HEK293 (cell line): ENCODE measurements around the gene PTGES3L.

ENCODE experiments used
- BCL11A ChIP-seq: fragments of 450-650 bp; formaldehyde crosslinking; IDR thresholded peaks from 2 replicates; pipeline ENCODE4 v1.5.1; 2016; ENCODE audit warnings: low read depth, missing biosample characterization, missing genetic modification characterization
- BCL11B ChIP-seq: fragments of 450-650 bp; formaldehyde crosslinking; IDR thresholded peaks from 2 replicates; pipeline ENCODE4 v1.5.1; 2016; ENCODE audit warnings: low read depth, missing biosample characterization, missing genetic modification characterization
- GFI1B ChIP-seq: fragments of 450-650 bp; formaldehyde crosslinking; IDR thresholded peaks from 2 replicates; pipeline ENCODE4 v1.5.1; 2016; ENCODE audit warnings: missing biosample characterization, missing genetic modification characterization
- GLIS1 ChIP-seq: fragments of 450-650 bp; formaldehyde crosslinking; IDR thresholded peaks from 2 replicates; pipeline ENCODE4 v1.5.1; 2016; ENCODE audit warnings: missing biosample characterization, missing genetic modification characterization
- GLIS2 ChIP-seq: fragments of 450-650 bp; formaldehyde crosslinking; IDR thresholded peaks from 2 replicates; pipeline ENCODE4 v1.5.1; 2016; ENCODE audit warnings: missing biosample characterization, missing genetic modification characterization
- OSR2 ChIP-seq: fragments of 450-650 bp; formaldehyde crosslinking; IDR thresholded peaks from 2 replicates; pipeline ENCODE4 v1.5.1; 2016; ENCODE audit warnings: missing biosample characterization, missing genetic modification characterization
- TSHZ1 ChIP-seq: fragments of 450-650 bp; formaldehyde crosslinking; IDR thresholded peaks from 2 replicates; pipeline ENCODE4 v1.5.1; 2016; ENCODE audit warnings: missing biosample characterization, missing genetic modification characterization, borderline replicate concordance
- ZBTB44 ChIP-seq: fragments of 450-650 bp; IDR thresholded peaks from 2 replicates; pipeline ENCODE4 v1.5.1; 2018; ENCODE audit warnings: missing biosample characterization, mild to moderate bottlenecking, missing genetic modification characterization
- ZBTB6 ChIP-seq: fragments of 450-650 bp; formaldehyde crosslinking; IDR thresholded peaks from 2 replicates; pipeline ENCODE4 v1.5.1; 2017; ENCODE audit warnings: missing biosample characterization, missing genetic modification characterization
- ZBTB7A ChIP-seq: fragments of 450-650 bp; formaldehyde crosslinking; IDR thresholded peaks from 2 replicates; pipeline ENCODE4 v1.5.1; 2016; ENCODE audit warnings: low read depth, missing biosample characterization, missing genetic modification characterization
- ZEB2 ChIP-seq: fragments of 450-650 bp; formaldehyde crosslinking; IDR thresholded peaks from 2 replicates; pipeline ENCODE4 v1.5.1; 2016; ENCODE audit warnings: missing biosample characterization, missing genetic modification characterization
- ZNF148 ChIP-seq: fragments of 450-650 bp; formaldehyde crosslinking; IDR thresholded peaks from 2 replicates; pipeline ENCODE4 v1.5.0; 2017; ENCODE audit warnings: missing biosample characterization, missing genetic modification characterization, borderline replicate concordance
- ZNF155 ChIP-seq: fragments of 450-650 bp; formaldehyde crosslinking; IDR thresholded peaks from 2 replicates; pipeline ENCODE4 v1.5.1; 2016; ENCODE audit warnings: missing biosample characterization, missing genetic modification characterization
- ZNF16 ChIP-seq: fragments of 450-650 bp; formaldehyde crosslinking; IDR thresholded peaks from 2 replicates; pipeline ENCODE4 v1.5.1; 2016; ENCODE audit warnings: low read depth, missing biosample characterization, missing genetic modification characterization
- ZNF174 ChIP-seq: fragments of 450-650 bp; formaldehyde crosslinking; IDR thresholded peaks from 2 replicates; pipeline ENCODE4 v1.5.0; 2017; ENCODE audit warnings: missing biosample characterization, mild to moderate bottlenecking, missing genetic modification characterization
- ZNF19 ChIP-seq: fragments of 450-650 bp; formaldehyde crosslinking; IDR thresholded peaks from 2 replicates; pipeline ENCODE4; 2016; ENCODE audit warnings: missing biosample characterization, missing genetic modification characterization, low read depth
- ZNF23 ChIP-seq: fragments of 450-650 bp; formaldehyde crosslinking; IDR thresholded peaks from 2 replicates; pipeline ENCODE4 v1.5.1; 2016; ENCODE audit warnings: missing biosample characterization, missing genetic modification characterization, borderline replicate concordance
- ZNF24 ChIP-seq: fragments of 450-650 bp; formaldehyde crosslinking; IDR thresholded peaks from 2 replicates; pipeline ENCODE4 v1.5.1; 2016; ENCODE audit warnings: missing biosample characterization, missing genetic modification characterization
- ZNF501 ChIP-seq: fragments of 450-650 bp; formaldehyde crosslinking; IDR thresholded peaks from 2 replicates; pipeline ENCODE4 v1.5.1; 2016; ENCODE audit warnings: missing biosample characterization, missing genetic modification characterization
- ZNF529 ChIP-seq: fragments of 450-650 bp; formaldehyde crosslinking; IDR thresholded peaks from 2 replicates; pipeline ENCODE4 v1.5.1; 2017; ENCODE audit warnings: missing genetic modification characterization, missing biosample characterization; ENCODE audit not compliant: insufficient replicate concordance
- ZNF560 ChIP-seq: fragments of 450-650 bp; formaldehyde crosslinking; IDR thresholded peaks from 2 replicates; pipeline ENCODE4 v1.5.1; 2017; ENCODE audit warnings: missing biosample characterization, missing genetic modification characterization, borderline replicate concordance
- ZNF596 ChIP-seq: fragments of 450-650 bp; IDR thresholded peaks from 2 replicates; pipeline ENCODE4 v1.5.0; 2018; ENCODE audit warnings: missing biosample characterization, mild to moderate bottlenecking, missing genetic modification characterization, moderate library complexity
- ZNF624 ChIP-seq: fragments of 450-650 bp; formaldehyde crosslinking; IDR thresholded peaks from 2 replicates; pipeline ENCODE4 v1.5.1; 2017; ENCODE audit warnings: missing biosample characterization, missing genetic modification characterization
- ZNF626 ChIP-seq: fragments of 450-650 bp; sonication (Bioruptor Pico); formaldehyde crosslinking; IDR thresholded peaks from 2 replicates; pipeline ENCODE4 v1.5.1; 2018; ENCODE audit warnings: missing biosample characterization, missing genetic modification characterization, inconsistent platforms
- ZNF670 ChIP-seq: fragments of 450-650 bp; formaldehyde crosslinking; IDR thresholded peaks from 2 replicates; pipeline ENCODE4 v1.5.1; 2016; ENCODE audit warnings: missing biosample characterization, missing genetic modification characterization, low read depth
- ZNF692 ChIP-seq: fragments of 450-650 bp; formaldehyde crosslinking; IDR thresholded peaks from 2 replicates; pipeline ENCODE4 v1.5.1; 2016; ENCODE audit warnings: missing biosample characterization, missing genetic modification characterization
- ZSCAN18 ChIP-seq: fragments of 450-650 bp; formaldehyde crosslinking; IDR thresholded peaks from 2 replicates; pipeline ENCODE4 v1.5.1; 2016; ENCODE audit warnings: missing biosample characterization, missing genetic modification characterization

The PTGES3L gene

GRCh38 chr17:43024407-43025289 lies 44.8 kb upstream of the PTGES3L start, which contains the start of gene RND2 (continued):
- TF ChIP-seq ZNF148 (tag by site-specific recombination) (no peak), ZNF155 (tag by site-specific recombination) (no peak), GLIS1 (tag by site-specific recombination) (peak; percentile 99), ZNF560 (tag by site-specific recombination) (no peak), ZNF670 (tag by site-specific recombination) (no peak), ZSCAN18 (tag by site-specific recombination) (no peak), ZNF174 (no peak), TSHZ1 (tag by site-specific recombination) (no peak), ZBTB44 (tag by site-specific recombination) (no peak), ZNF16 (tag by site-specific recombination) (no peak), ZNF19 (tag by site-specific recombination) (no peak), GLIS2 (tag by site-specific recombination) (peak; percentile 99), ZNF24 (peak; percentile 86), ZNF596 (tag by site-specific recombination) (no peak), ZNF692 (tag by site-specific recombination) (peak; percentile 35; the same call in 1 of the 2 replicates), ZEB2 (tag by site-specific recombination) (peak; percentile 94), BCL11A (tag by site-specific recombination) (peak; percentile 70; the same call in 1 of the 2 replicates), ZNF501 (tag by site-specific recombination) (peak; percentile 85), ZNF624 (tag by site-specific recombination) (no peak), OSR2 (tag by site-specific recombination) (no peak), BCL11B (tag by site-specific recombination) (no peak), ZNF23 (tag by site-specific recombination) (no peak), GFI1B (tag by site-specific recombination) (no peak), ZBTB7A (tag by site-specific recombination) (0 out of 2 replicates have a peak, but pooled peaks have one; percentile 38), ZBTB6 (tag by site-specific recombination) (peak; percentile 71; the same call in 1 of the 2 replicates), ZNF626 (tag by site-specific recombination) (no peak), ZNF529 (no peak)
